ENCODE data around the gene FBLN5.

FBLN5 gene

DNA sequence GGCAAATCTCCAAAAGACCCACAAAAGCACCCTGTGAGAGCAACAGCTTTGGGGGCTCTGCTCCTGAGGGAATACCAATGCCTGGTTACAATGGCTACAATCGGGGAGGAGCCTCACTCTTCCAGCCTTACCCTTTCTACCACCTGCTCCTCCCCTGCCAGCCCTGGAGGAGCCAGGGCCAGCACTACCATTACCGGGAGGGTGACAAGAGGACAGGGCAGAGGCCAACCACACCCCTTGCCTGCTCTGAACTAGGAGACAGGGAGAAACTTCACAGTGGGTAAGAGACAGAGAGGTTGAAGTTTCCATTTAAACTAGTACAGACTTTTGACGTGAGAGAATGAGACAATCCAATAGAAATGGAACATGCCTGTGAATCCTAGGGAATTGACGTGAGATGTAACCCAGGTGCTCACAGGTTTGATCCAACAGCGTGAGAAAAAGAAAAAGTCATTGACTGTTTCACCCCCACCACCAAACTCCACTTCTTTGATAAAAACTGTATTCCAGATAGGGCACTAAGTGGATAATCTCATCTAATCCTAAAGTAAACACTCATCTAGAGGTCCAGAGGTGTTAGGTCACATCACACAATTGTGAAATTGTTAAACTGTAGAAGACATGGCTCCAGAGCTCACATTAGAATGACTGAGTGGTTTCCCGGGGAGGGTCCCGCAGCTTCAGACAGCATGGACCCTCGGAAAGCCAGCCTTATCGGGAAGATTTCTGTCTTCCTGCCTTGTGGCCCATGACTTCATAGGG is 71.8 kb downstream of the FBLN5 start:
- H3K9me2 ChIP-seq (replicated peaks; ENCODE audit: control insufficient read depth, low read length) = no peaks in the 10 kb centered on the region
- H3K4me2 ChIP-seq (ENCODE audit: low read length) = no peak overlapping the region
- peaks cover 63% of the 10 kb centered on the region for H3K4me1 ChIP-seq (ENCODE audit: control insufficient read depth, low read length)
- no peaks in the 10 kb centered on the region for H4K20me1 ChIP-seq (ENCODE audit: control insufficient read depth, insufficient read depth, low read depth, low read length)
- no peaks in the 10 kb centered on the region for H3K36me3 ChIP-seq (ENCODE audit: control insufficient read depth, low read length)
- TF ChIP-seq EZH2phosphoT487 (IDR thresholded peaks at IDR 0.05; ENCODE audit: borderline replicate concordance, low read length) (no peak), CTCF (IDR thresholded peaks at IDR 0.05; ENCODE audit: low read depth, low read length, poor library complexity, severe bottlenecking) (no peak)
- no peak overlapping the region for H3K4me3 ChIP-seq (ENCODE audit: low read length)
- H3K79me2 ChIP-seq (ENCODE audit: control insufficient read depth, low read length) = no peaks in the 10 kb centered on the region
- no peaks in the 10 kb centered on the region for H3K9me3 ChIP-seq (ENCODE audit: control insufficient read depth, insufficient read depth, low read length)
- peaks cover 7% of the 10 kb centered on the region; the same call in 1 of the 2 replicates for H3F3A ChIP-seq (ENCODE audit: control insufficient read depth, insufficient read depth)
- no peak overlapping the region for H3K27ac ChIP-seq (ENCODE audit: low read depth, low read length)
- H3K27me3 ChIP-seq (ENCODE audit: control insufficient read depth, low read length) = no peaks in the 10 kb centered on the region

- H3F3A ChIP-seq (ENCODE audit: control insufficient read depth, insufficient read depth) = peaks cover 7% of the 10 kb centered on the region; the same call in 1 of the 2 replicates
- no peaks in the 10 kb centered on the region for H3K27me3 ChIP-seq (ENCODE audit: control insufficient read depth, low read length)
- peak overlapping the region; percentile 81 for H3K4me2 ChIP-seq (ENCODE audit: low read length)
- no peaks in the 10 kb centered on the region for H4K20me1 ChIP-seq (ENCODE audit: control insufficient read depth, insufficient read depth, low read depth, low read length)
- H3K4me1 ChIP-seq (ENCODE audit: control insufficient read depth, low read length) = peaks cover 76% of the 10 kb centered on the region
- no peaks in the 10 kb centered on the region for H3K9me2 ChIP-seq (replicated peaks; ENCODE audit: control insufficient read depth, low read length)
- H3K9me3 ChIP-seq (ENCODE audit: control insufficient read depth, insufficient read depth, low read length) = no peaks in the 10 kb centered on the region
- peak overlapping the region; percentile 68 for H3K4me3 ChIP-seq (ENCODE audit: low read length)
- no peaks in the 10 kb centered on the region for H3K79me2 ChIP-seq (ENCODE audit: control insufficient read depth, low read length)
- TF ChIP-seq CTCF (IDR thresholded peaks at IDR 0.05; ENCODE audit: low read depth, low read length, poor library complexity, severe bottlenecking) (no peak), EZH2phosphoT487 (IDR thresholded peaks at IDR 0.05; ENCODE audit: borderline replicate concordance, low read length) (no peak)
- peak overlapping the region; percentile 84 for H3K27ac ChIP-seq (ENCODE audit: low read depth, low read length)
- H3K36me3 ChIP-seq (ENCODE audit: control insufficient read depth, low read length) = no peaks in the 10 kb centered on the region
Observed at GRCh38 chr14:91873471-91874415, 73.8 kb downstream of the FBLN5 start.

GRCh38 chr14:91872517-91873470 is 74.7 kb downstream of the FBLN5 start:
- Histone ChIP-seq H3K4me1 (ENCODE audit: control insufficient read depth, low read length) (peaks cover 72% of the 10 kb centered on the region), H3K79me2 (ENCODE audit: control insufficient read depth, low read length) (no peaks in the 10 kb centered on the region), H3K27me3 (ENCODE audit: control insufficient read depth, low read length) (no peaks in the 10 kb centered on the region), H3K4me3 (ENCODE audit: low read length) (peak overlapping the region; percentile 68), H3K4me2 (ENCODE audit: low read length) (peak overlapping the region; percentile 81), H4K20me1 (ENCODE audit: control insufficient read depth, insufficient read depth, low read depth, low read length) (no peaks in the 10 kb centered on the region), H3K27ac (ENCODE audit: low read depth, low read length) (peak overlapping the region; percentile 84), H3K9me3 (ENCODE audit: control insufficient read depth, insufficient read depth, low read length) (no peaks in the 10 kb centered on the region), H3F3A (ENCODE audit: control insufficient read depth, insufficient read depth) (peaks cover 7% of the 10 kb centered on the region; the same call in 1 of the 2 replicates), H3K36me3 (ENCODE audit: control insufficient read depth, low read length) (no peaks in the 10 kb centered on the region), H3K9me2 (replicated peaks; ENCODE audit: control insufficient read depth, low read length) (no peaks in the 10 kb centered on the region)
- TF ChIP-seq CTCF (IDR thresholded peaks at IDR 0.05; ENCODE audit: low read depth, low read length, poor library complexity, severe bottlenecking) (no peak), EZH2phosphoT487 (IDR thresholded peaks at IDR 0.05; ENCODE audit: borderline replicate concordance, low read length) (no peak)
